T-helper 2 cell treated with Interferon-gamma antibody and Interleukin-4, amounts not matched to agents 100 ng/mL and 5 ng/mL, for 36 hours (primary cell): ENCODE data around the gene EMC8. TPM values are rescaled to one million over a fixed set of nuclear protein-coding genes. Genes with fewer than 3 reads are reported as not detected.

ENCODE experiments used
- intact Hi-C: fragments of 100-400 bp; cut with micrococcal nuclease; formaldehyde crosslinking; loops from one replicate; pipeline ENCODE4 v1.15.1; 2023
- total RNA-seq: library from RNA; stranded (reverse); gene quantifications from 2 replicates; pipeline ENCODE4 v1.2.3, GENCODE V29; 2022

Gene EMC8
- total RNA-seq, 1 donor from 2014 or later: 30.9 TPM

- intact Hi-C loops: no loop called here
Measured at GRCh38 chr16:85816159-85816558, 16.8 kb upstream of the EMC8 start.

DNA sequence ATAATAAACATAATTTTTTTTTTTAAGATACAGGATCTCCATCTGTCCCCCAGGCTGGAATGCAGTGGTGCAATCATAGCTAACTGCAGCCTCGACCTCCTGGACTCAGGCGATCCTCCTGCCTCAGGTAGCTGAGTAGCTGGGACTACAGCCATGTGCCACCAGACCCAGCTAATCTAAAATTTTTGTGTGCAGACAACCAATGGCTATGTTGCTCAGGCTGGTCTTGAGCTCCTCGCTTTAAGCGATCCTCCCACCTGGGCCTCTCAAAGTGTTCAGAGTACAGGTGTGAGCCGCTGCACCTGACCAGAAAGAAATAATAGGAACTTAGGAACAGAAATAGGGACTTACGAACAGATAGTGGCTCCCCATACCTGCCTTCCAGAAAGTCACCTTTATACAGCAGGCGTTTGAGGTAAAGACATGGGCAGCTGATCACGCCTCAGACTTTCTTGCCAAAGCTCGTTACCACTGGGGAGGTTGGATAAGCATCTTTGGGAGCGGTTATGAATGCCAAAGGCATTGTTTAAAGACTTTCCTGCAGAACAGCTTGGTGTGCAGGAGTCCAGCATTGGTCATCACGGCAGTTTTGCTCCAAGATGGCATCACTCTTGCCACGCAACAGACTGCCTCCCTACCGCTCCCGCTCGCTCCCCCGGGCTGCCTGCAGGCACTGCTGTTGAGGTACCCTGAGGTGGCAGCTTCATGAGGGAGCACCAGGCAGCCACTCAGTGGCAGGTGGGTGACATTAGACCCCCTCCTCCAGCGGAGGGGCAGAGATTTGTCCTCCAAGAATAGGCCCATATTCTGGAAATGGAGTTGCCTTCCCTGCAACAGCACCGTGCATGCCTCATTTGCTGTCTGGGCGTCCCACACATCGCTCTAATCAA lies 13.7 kb upstream of the EMC8 start:
- intact Hi-C loops: no loop called here

DNA sequence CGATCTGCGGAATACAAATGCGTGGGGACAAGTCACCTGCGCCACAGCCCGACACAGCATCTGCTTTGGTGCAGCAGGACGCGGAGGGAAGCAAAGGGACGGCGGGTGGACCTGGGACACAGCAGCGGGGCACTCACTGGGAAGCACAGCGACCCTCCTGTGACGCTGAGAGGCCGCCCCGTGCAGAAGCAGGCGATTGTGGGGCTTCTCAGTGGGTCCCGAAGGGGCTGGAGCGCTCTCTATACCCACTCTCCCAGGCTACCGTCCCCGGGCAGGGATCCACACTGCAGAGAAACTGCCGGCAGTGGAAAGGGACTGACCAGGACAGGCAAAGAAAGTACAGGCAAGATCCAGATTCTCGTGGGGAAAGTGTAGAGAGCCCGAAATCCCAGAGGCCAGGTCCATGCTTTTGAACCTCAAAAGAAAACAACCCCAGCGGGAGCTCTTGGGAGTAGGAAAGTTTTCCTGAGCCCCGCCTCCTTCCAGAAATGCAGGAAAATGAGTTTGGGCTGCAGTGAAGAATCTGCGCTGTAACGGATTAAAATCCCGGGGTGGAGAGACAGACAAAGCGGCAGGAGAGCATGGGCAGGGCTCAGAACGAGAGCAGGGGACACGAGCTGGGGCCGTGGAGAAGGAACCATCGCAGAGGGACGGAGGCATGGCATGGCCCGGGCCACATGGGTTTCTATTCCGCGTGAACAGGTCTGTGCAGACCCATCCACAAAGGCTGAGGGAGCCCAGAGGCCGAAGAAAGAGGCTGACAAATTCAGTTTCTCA lies 12.9 kb upstream of the EMC8 start:
- intact Hi-C loops: no loop called here

DNA sequence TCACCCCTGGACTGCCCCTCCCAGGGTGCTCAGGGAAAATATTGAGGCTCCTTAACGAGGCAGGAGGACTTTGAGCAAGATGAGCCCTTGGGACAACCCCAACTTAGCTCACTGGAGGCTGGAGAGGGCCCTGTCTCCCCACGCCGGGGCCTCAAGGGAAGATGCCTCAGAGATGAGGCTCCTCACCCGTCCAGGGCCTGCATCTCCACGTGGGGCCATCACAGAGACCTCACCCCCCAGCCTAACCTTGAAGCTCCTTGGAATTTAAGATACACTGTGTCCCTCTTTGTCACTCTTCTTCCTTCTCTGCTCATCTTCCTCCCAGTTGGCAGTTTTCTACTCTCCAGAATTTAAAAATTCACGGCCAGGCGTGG lies 11.4 kb upstream of the EMC8 start:
- intact Hi-C loops: no loop called here

GRCh38 chr16:85810097-85810741 lies 10.9 kb upstream of the EMC8 start:
- intact Hi-C loops: no loop called here

DNA sequence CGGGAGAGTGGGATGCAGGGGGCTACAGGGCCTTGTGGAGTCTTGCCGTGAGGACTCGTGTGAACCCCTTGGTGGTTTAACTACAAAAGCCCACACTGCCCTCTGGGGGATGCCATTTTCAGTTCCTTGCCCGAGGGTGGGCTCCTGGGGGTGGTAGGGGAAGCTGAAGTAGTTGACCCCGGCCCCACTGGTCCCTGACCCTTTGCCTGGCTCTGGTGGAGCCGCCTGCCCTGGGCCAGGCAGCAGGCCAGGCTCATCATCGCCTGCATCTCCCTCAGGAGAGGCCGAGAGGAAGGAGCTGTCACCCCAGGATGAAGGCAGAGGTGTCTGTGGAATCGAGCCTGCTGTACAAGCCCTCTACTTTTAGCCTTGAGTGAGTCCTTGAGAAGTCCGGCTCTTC lies 10.3 kb upstream of the EMC8 start:
- intact Hi-C loops: loop anchor here (10.0 kb wide), 1 partner anchor 505 kb away; no protein-coding TSS in a partner anchor

DNA sequence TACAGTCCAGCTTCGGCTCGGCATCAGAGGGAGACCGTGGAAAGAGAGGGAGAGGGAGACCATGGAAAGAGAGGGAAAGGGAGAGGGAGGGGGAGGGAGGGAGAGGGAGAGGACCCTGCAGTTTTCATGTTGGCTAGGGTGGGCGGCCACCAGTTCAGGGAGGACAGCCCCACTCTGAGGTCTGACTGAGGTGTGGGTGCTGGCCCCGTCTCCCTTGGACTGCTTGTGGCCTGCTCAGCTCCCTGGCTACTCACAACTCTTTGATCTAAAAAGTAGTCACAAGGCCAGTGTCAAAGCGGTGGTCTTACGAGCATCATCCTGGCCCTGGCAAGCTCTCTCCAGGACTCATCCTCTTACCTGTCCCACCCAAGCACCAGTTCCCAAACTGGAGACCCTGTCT lies 9.6 kb upstream of the EMC8 start:
- intact Hi-C loops: loop anchor here (10.0 kb wide), 1 partner anchor 504 kb away; no protein-coding TSS in a partner anchor

GRCh38 chr16:85808104-85808503 lies 8.8 kb upstream of the EMC8 start:
- intact Hi-C loops: loop anchor here (10.0 kb wide), 1 partner anchor 503 kb away; no protein-coding TSS in a partner anchor

DNA sequence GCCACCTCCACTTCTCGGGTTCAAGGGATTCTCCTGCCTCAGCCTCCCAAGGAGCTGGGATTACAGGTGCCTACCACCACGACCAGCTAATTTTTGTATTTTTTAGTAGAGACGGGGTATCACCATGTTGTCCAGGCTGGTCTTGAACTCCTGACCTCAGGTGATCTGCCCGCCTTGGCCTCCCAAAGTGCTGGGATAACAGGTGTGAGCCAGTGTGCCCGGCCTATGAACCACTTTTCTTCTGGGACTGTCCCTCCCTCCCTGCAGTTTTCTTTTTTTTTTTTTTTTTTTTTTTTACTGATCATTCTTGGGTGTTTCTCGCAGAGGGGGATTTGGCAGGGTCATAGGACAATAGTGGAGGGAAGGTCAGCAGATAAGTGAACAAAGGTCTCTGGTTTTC lies 8.0 kb upstream of the EMC8 start:
- intact Hi-C loops: loop anchor here (10.0 kb wide), 1 partner anchor 503 kb away; no protein-coding TSS in a partner anchor

DNA sequence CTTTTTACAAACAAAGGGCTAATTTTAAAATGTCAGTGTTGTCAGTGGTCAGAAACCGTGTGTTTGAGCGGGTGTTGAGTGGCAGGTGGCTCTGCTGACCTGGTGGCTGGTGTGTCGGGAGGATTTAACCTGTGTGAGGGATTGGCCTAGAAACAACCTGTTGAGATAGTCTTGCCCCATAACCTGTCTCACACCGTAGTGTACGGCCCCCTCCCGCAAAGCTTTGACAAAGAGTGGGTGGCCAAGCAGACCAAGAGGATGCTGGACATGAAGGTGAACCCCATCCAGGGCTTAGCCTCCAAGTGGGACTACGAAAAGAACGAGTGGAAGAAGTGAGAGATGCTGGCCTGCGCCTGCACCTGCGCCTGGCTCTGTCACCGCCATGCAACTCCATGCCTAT lies 7.2 kb upstream of the EMC8 start:
- intact Hi-C loops: loop anchor here (10.0 kb wide), 1 partner anchor 502 kb away; no protein-coding TSS in a partner anchor

- intact Hi-C loops: loop anchor here (10.0 kb wide), 1 partner anchor 501 kb away; no protein-coding TSS in a partner anchor
Measured at GRCh38 chr16:85805442-85806045, 6.2 kb upstream of the EMC8 start.

DNA sequence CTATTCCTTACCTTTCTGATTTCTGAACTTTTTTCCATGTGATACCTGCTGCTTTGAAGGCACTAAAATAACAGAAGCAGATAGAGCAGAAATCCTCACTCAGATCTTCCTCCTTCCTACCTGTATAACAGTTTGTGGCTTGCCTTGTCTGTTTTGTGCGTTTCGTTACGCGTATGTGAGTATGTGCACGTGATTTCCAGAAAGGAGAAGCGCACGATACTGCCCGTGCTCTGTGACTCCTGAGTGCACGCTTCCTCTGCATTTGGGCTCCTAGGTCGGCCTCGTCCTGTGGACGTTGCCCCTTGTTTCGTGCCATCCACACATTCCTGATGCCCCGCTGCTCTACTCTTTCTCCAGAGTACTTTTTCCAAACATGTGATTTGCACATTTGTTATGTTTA lies 4.2 kb upstream of the EMC8 start:
- intact Hi-C loops: loop anchor here (10.0 kb wide), 1 partner anchor 499 kb away; no protein-coding TSS in a partner anchor

- intact Hi-C loops: loop anchor here (1.0 to 10.0 kb wide), 2 partner anchors 184 to 495 kb away; no protein-coding TSS in a partner anchor
Measured at GRCh38 chr16:85800321-85800669, 951 bp upstream of the EMC8 start.

GRCh38 chr16:85798901-85799496 lies 345 bp downstream of the EMC8 start:
- intact Hi-C loops: loop anchor here (5.0 to 10.0 kb wide), 2 partner anchors 112 to 756 kb away; partner anchors contain the start of genes GINS2 and MTHFSD

DNA sequence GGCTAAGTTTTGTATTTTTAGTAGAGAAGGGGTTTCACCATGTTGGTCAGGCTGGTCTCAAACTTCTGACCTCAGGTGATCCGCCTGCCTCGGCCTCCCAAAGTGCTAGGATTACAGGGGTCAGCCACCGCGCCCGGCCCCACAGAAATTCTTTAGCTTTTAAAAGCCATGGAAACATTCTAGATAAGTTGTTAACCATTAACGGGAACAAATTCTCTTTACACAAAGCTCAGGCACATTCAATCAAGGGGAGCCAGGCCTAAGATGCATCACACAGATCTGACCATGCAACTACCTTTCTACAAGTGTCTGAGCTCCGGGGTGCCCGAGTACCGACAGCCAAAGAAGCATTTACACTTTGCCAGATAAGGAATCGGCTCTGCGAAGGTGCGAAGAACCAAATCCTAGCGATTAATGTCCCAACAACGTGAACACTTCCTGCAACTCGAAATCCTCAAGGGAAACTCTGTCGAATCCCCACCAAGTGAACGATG lies 1.0 kb downstream of the EMC8 start:
- intact Hi-C loops: loop anchor here (5.0 to 10.0 kb wide), 2 partner anchors 111 to 756 kb away; partner anchors contain the start of genes GINS2 and MTHFSD

- intact Hi-C loops: loop anchor here (5.0 to 10.0 kb wide), 2 partner anchors 109 to 758 kb away; partner anchors contain the start of genes GINS2 and MTHFSD
Measured at GRCh38 chr16:85796599-85796998, 2.7 kb downstream of the EMC8 start.

DNA sequence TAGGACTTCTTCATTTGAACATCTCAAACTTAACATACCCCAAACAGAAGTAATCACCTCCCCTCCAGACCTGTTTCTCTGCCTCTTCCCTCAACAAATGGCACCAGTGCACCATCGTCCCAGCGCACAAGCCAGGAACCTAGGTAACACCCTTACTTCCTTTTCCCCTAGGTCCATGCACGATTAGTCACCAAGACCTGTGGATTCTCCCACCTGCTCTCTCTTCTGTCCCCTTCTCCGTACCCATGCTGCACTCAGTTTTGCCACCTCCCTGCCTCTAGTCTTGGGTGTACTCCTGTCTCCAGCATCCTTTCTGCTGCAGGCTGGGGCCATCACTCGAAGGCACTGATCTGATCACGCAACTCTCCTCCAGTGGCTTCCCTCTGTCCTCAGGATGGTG lies 3.2 kb downstream of the EMC8 start:
- intact Hi-C loops: loop anchor here (5.0 to 10.0 kb wide), 2 partner anchors 109 to 759 kb away; partner anchors contain the start of genes GINS2 and MTHFSD

GRCh38 chr16:85794696-85795095 lies 4.6 kb downstream of the EMC8 start:
- intact Hi-C loops: loop anchor here (5.0 to 10.0 kb wide), 2 partner anchors 107 to 760 kb away; partner anchors contain the start of genes GINS2 and MTHFSD

GRCh38 chr16:85793662-85794298 lies 5.6 kb downstream of the EMC8 start:
- intact Hi-C loops: loop anchor here (10.0 kb wide), 1 partner anchor 761 kb away; the partner anchor contains the start of gene MTHFSD
